HT-29 (cell line): ENCODE results near the gene MAGIX. TPM values are rescaled to one million over a fixed set of nuclear protein-coding genes. Genes with fewer than 3 reads are reported as not detected.

Experiments
- DNase-seq: peaks from one replicate; pipeline ENCODE4 v3.0.0-alpha.2; 2015; ENCODE audit warnings: low spot score
- small RNA-seq: library from RNA; depleted of rRNA; stranded (forward); fragments of <200 nt; gene quantifications from one replicate; pipeline ENCODE3, GENCODE V24; 2014
- total RNA-seq: library from RNA; depleted of rRNA; stranded (reverse); fragments of >200 nt; shearing (Covaris generic); gene quantifications from 2 replicates; pipeline ENCODE4 v1.2.3, GENCODE V29; 2014; rRNA removed

Gene MAGIX
- total RNA-seq, 1 experiment from 2014 or later: 12.6 TPM

- DNase-seq: no peak
These were observed 42.2 kb downstream of the MAGIX start for GRCh38 chrX:49204709-49205108.

- DNase-seq: no peak
These were observed 42.9 kb downstream of the MAGIX start for GRCh38 chrX:49205443-49205842.

GRCh38 chrX:49206543-49206942 is 44.0 kb downstream of the MAGIX start:
- DNase-seq: no peak

- DNase-seq: no peak
These were observed 45.8 kb downstream of the MAGIX start for GRCh38 chrX:49208399-49208798.

GRCh38 chrX:49209434-49210251 is 47.1 kb downstream of the MAGIX start:
- DNase-seq: no peak

- DNase-seq: no peak
These were observed 47.8 kb downstream of the MAGIX start for GRCh38 chrX:49210406-49210805.

- no peak for DNase-seq
These were observed 48.5 kb downstream of the MAGIX start for GRCh38 chrX:49211074-49211473.

- no peak for DNase-seq
These were observed 49.7 kb downstream of the MAGIX start for GRCh38 chrX:49212209-49212608.

- DNase-seq: no peak
These were observed 50.3 kb downstream of the MAGIX start for GRCh38 chrX:49212861-49213260.

- no peak for DNase-seq
These were observed 51.9 kb downstream of the MAGIX start for GRCh38 chrX:49214416-49214815.

- DNase-seq: no peak
These were observed 52.5 kb downstream of the MAGIX start for GRCh38 chrX:49214996-49215526.

Small RNA genes within 50 kb of the gene (small RNA-seq; reads per million reads assigned to genes)
- not detected for gene RN7SL262P

Other genes with a start within 250 kb of the MAGIX start
- gene PIM2, start 243.7 kb upstream of the MAGIX start, total RNA-seq: 13.4 and 14.9 TPM in 2 replicates
- gene OTUD5, start 205.2 kb upstream of the MAGIX start, total RNA-seq: 42.8 and 48.6 TPM in 2 replicates
- 0.18 TPM in 1 of 2 replicates, not detected in the other for gene KCND1, start 190.9 kb upstream of the MAGIX start, total RNA-seq
- gene GRIPAP1, start 160.5 kb upstream of the MAGIX start, total RNA-seq: 24.6 and 26.4 TPM in 2 replicates
- gene TFE3, start 119.4 kb upstream of the MAGIX start, total RNA-seq: 46.6 and 53.6 TPM in 2 replicates
- 10.6 and 12.6 TPM in 2 replicates for gene CCDC120, start 103.8 kb upstream of the MAGIX start, total RNA-seq
- gene PRAF2, start 88.8 kb upstream of the MAGIX start, total RNA-seq: 0.15 and 0.57 TPM in 2 replicates
- 46.5 and 65.5 TPM in 2 replicates for gene WDR45, start 82.9 kb upstream of the MAGIX start, total RNA-seq
- 39.4 and 41.6 TPM in 2 replicates for gene GPKOW, start 39.0 kb upstream of the MAGIX start, total RNA-seq
- gene PLP2, start 9.1 kb downstream of the MAGIX start, total RNA-seq: 27.3 and 28.1 TPM in 2 replicates
- 19.0 and 22.3 TPM in 2 replicates for gene PRICKLE3, start 23.6 kb downstream of the MAGIX start, total RNA-seq
- gene SYP, start 37.4 kb downstream of the MAGIX start, total RNA-seq: 0.61 and 1.1 TPM in 2 replicates
- not detected in 2 replicates for gene CACNA1F, start 70.6 kb downstream of the MAGIX start, total RNA-seq
- gene CCDC22, start 72.7 kb downstream of the MAGIX start, total RNA-seq: 25.0 and 27.7 TPM in 2 replicates
- gene FOXP3, start 102.0 kb downstream of the MAGIX start, total RNA-seq: not detected in 2 replicates
- 7.2 and 7.3 TPM in 2 replicates for gene PPP1R3F, start 107.0 kb downstream of the MAGIX start, total RNA-seq
- not detected in 2 replicates for gene GAGE10, start 140.9 kb downstream of the MAGIX start, total RNA-seq
- not detected in 2 replicates for gene GAGE12J, start 159.3 kb downstream of the MAGIX start, total RNA-seq
- not detected in 2 replicates for gene GAGE13, start 168.8 kb downstream of the MAGIX start, total RNA-seq